H54 (cell line): ENCODE data around the gene PTPRR.

Experiments
- DNase-seq: peaks from one replicate; pipeline ENCODE4 v3.0.0; 2011; ENCODE audit warnings: low spot score, mixed read lengths; ENCODE audit not compliant: insufficient read length
- FAIRE-seq: peaks from 3 replicates; lab custom pipeline; 2011; peaks lifted over from hg19 to GRCh38; lab: Jason Lieb, UNC
- POLR2A ChIP-seq: IDR thresholded peaks from 2 replicates; pipeline ENCODE4 v1.6.1; 2011; ENCODE audit warnings: low read depth, mild to moderate bottlenecking, low read length

The PTPRR gene

GRCh38 chr12:70883855-70884254, 36.7 kb downstream of the PTPRR start:
- no peak for TF ChIP-seq POLR2A
- FAIRE-seq = no peak
- DNase-seq = no peak

GRCh38 chr12:70880744-70881143, 39.8 kb downstream of the PTPRR start:
- no peak for TF ChIP-seq POLR2A
- FAIRE-seq = no peak
- no peak for DNase-seq

DNA sequence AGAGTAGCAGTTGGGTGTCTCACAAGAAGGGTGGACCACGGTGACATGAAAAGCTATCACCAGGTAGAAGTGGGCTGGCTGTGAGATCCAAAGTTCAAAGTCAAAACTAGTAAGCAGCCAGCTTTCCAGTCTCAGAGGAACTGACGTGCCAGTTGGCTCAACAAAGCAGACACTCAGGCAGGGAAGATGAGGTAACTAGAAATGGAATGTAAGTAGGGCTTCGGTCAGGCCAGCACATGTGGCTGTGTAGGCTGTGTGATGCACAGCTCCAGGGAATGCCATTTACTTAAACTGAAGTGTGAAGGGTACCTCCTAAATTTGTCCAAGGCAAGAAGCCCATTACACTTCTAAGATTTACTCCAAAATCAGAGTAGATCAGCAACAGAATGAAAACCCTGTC, 43.6 kb downstream of the PTPRR start:
- DNase-seq (no peak), FAIRE-seq (no peak)
- no peak for TF ChIP-seq POLR2A

- no peak for TF ChIP-seq POLR2A
- no peak for DNase-seq
- FAIRE-seq = no peak
Measured at GRCh38 chr12:70875628-70876027, 44.9 kb downstream of the PTPRR start.

- no peak for TF ChIP-seq POLR2A
- no peak for DNase-seq
- FAIRE-seq = no peak
Measured at GRCh38 chr12:70854881-70855568, 65.5 kb downstream of the PTPRR start.

GRCh38 chr12:70854138-70854537, 66.4 kb downstream of the PTPRR start:
- no peak for TF ChIP-seq POLR2A
- DNase-seq = no peak
- FAIRE-seq = no peak

- no peak for TF ChIP-seq POLR2A
- no peak for FAIRE-seq
- DNase-seq = no peak
Measured at GRCh38 chr12:70853326-70853725, 67.2 kb downstream of the PTPRR start.

- no peak for TF ChIP-seq POLR2A
- DNase-seq (no peak), FAIRE-seq (no peak)
Measured at GRCh38 chr12:70852416-70853150, 68.0 kb downstream of the PTPRR start.

- FAIRE-seq (peak; percentile 75), DNase-seq (no peak)
- no peak for TF ChIP-seq POLR2A
Measured at GRCh38 chr12:70849265-70849960, 71.1 kb downstream of the PTPRR start.

DNA sequence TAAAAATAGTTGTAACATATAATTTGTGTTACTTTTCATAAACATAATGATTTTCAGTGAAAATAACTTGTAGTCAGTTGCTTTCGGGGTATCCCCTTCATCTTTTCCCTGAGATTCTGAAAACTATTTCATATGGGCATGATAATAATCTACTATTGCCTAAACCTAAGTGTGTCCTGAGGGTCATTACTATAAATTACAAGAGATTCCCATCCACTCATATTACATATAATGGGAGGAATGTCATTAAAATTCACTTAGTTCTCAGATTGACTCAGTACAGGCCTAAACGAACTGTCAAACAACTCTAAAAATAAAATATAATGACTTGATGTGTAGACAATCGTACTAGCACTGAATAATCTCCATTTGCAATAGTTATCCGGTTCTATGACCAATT, 72.7 kb downstream of the PTPRR start:
- no peak for FAIRE-seq
- no peak for DNase-seq
- TF ChIP-seq POLR2A = no peak

DNA sequence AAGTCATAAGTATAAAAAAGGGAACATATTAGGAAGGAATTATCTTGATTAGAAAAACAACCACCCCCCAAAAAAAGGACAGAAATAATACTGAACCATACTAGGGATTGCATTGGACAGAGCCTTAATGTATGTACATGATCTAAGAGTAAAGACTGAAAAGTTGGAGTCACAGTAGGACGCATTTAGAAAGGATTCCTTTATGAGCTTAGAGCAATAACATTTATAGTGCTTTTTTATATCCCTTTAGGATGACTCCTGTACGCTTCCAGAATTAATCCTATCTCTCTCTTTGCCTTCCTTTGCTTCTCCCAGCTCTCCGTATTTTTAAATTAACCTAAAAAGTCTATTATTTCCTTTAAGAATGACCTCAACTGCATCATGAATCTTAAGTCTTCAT, 75.3 kb downstream of the PTPRR start:
- no peak for TF ChIP-seq POLR2A
- FAIRE-seq = no peak
- DNase-seq = no peak

DNA sequence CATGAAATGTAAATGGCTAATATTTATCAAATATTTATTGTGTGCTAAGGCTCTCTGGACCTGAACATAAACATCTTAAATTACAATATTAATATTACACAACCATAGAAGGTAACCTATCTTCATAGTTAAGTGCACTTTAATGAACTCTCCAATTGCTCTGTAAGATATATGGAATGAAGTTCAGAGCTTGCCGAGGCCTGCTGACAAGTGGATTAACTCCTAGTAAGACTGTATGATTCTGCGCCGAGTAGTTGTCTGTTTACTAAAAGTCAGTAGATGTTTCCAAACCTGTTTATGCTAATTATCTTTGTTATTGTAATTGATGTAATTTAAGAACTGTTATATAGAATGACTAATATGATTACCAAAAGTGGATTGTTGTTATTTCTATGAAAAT, 77.2 kb downstream of the PTPRR start:
- FAIRE-seq (no peak), DNase-seq (no peak)
- TF ChIP-seq POLR2A = no peak

GRCh38 chr12:70842942-70843341, 77.6 kb downstream of the PTPRR start:
- no peak for TF ChIP-seq POLR2A
- FAIRE-seq = no peak

GRCh38 chr12:70842136-70842535, 78.4 kb downstream of the PTPRR start:
- FAIRE-seq (no peak), DNase-seq (no peak)
- no peak for TF ChIP-seq POLR2A

More at GRCh38 chr12:70842942-70843341, 77.6 kb downstream of the PTPRR start:
- DNase-seq = no peak

- FAIRE-seq (no peak), DNase-seq (no peak)
- TF ChIP-seq POLR2A = no peak
Measured at GRCh38 chr12:70840656-70841350, 79.7 kb downstream of the PTPRR start.
